HEK293 (cell line): ENCODE results near the gene PAPSS1.
"Not testable (repeated sequence)": the region's sequence is repeated elsewhere in the genome, so short reads cannot be mapped to it uniquely, and the experiment has no call there.

Experiments used
- CTCF ChIA-PET: fragments of 350-600 bp; formaldehyde crosslinking; extraction: SDS; loops from one replicate; lab custom pipeline; 2021; ENCODE audit warnings: antibody characterized with exemption; lab: Yijun Ruan, JAX
- POLR2A ChIA-PET: fragments of 300-600 bp; formaldehyde crosslinking; extraction: SDS; loops from one replicate; lab custom pipeline; 2020; ENCODE audit warnings: antibody characterized with exemption, inconsistent platforms; lab: Yijun Ruan, JAX
- H3K27ac ChIP-seq: fragments of 200-500 bp; sonication (Bioruptor generic); 2 replicates; pipeline ENCODE4 v1.5.1; 2014; ENCODE audit warnings: low read depth, low read length, control low read depth, inconsistent platforms; ENCODE audit errors: extremely low read depth
- H3K36me3 ChIP-seq, 2 experiments: fragments of 200-500 bp in 1 of 2; sonication (Bioruptor generic) in 1 of 2; 1 replicate in 1 of 2; 2 replicates in 1 of 2; pipeline ENCODE4 v1.5.1; 2014 to 2017; ENCODE audit warnings: inconsistent platforms in 2 of 2, low read length in 2 of 2; ENCODE audit not compliant: control insufficient read depth in 2 of 2, insufficient read depth in 1 of 2
- H3K4me1 ChIP-seq: fragments of 200-500 bp; sonication (Bioruptor generic); 2 replicates; pipeline ENCODE4 v1.5.1; 2014; ENCODE audit warnings: mild to moderate bottlenecking, low read length, inconsistent platforms; ENCODE audit not compliant: control insufficient read depth, insufficient read depth
- H3K4me3 ChIP-seq: 2 replicates; pipeline ENCODE4 v1.5.1; 2011; ENCODE audit warnings: low read depth, mild to moderate bottlenecking, control low read depth, low read length, moderate library complexity
- H3K9me3 ChIP-seq: fragments of 200-500 bp; sonication (Bioruptor generic); 2 replicates; pipeline ENCODE4 v1.5.1; 2014; ENCODE audit warnings: low read depth, low read length, inconsistent platforms; ENCODE audit not compliant: control insufficient read depth, insufficient read depth
- BCL6B ChIP-seq: fragments of 450-650 bp; formaldehyde crosslinking; IDR thresholded peaks from 2 replicates; pipeline ENCODE4 v1.5.1; 2017; ENCODE audit warnings: missing biosample characterization, missing genetic modification characterization
- HOXD13 ChIP-seq: sonication (generic); formaldehyde crosslinking; IDR thresholded peaks from 2 replicates; pipeline ENCODE4 v1.8.0; 2022; ENCODE audit warnings: missing genetic modification reagents, borderline replicate concordance
- PRDM4 ChIP-seq: fragments of 450-650 bp; formaldehyde crosslinking; IDR thresholded peaks from 2 replicates; pipeline ENCODE4 v1.5.1; 2017; ENCODE audit warnings: missing biosample characterization, missing genetic modification characterization
- TCF7L2 ChIP-seq: IDR thresholded peaks from 2 replicates; pipeline ENCODE4 v1.6.1; 2011; ENCODE audit warnings: low read depth, mild to moderate bottlenecking, inconsistent platforms, low read length, moderate library complexity, borderline replicate concordance
- ZNF133 ChIP-seq: fragments of 450-650 bp; formaldehyde crosslinking; IDR thresholded peaks from 2 replicates; pipeline ENCODE4 v1.5.1; 2016; ENCODE audit warnings: missing biosample characterization, missing genetic modification characterization
- ZNF146 ChIP-seq: fragments of 450-650 bp; formaldehyde crosslinking; IDR thresholded peaks from 2 replicates; pipeline ENCODE4 v1.5.1; 2016; ENCODE audit warnings: missing biosample characterization, missing genetic modification characterization
- ZNF148 ChIP-seq: fragments of 450-650 bp; formaldehyde crosslinking; IDR thresholded peaks from 2 replicates; pipeline ENCODE4 v1.5.0; 2017; ENCODE audit warnings: missing biosample characterization, missing genetic modification characterization, borderline replicate concordance
- ZNF157 ChIP-seq: fragments of 450-650 bp; formaldehyde crosslinking; IDR thresholded peaks from 2 replicates; pipeline ENCODE4 v1.5.1; 2016; ENCODE audit warnings: missing biosample characterization, missing genetic modification characterization
- ZNF18 ChIP-seq: fragments of 450-650 bp; formaldehyde crosslinking; IDR thresholded peaks from 2 replicates; pipeline ENCODE4 v1.5.1; 2016; ENCODE audit warnings: missing biosample characterization, missing genetic modification characterization
- ZNF239 ChIP-seq: fragments of 450-650 bp; formaldehyde crosslinking; IDR thresholded peaks from 2 replicates; pipeline ENCODE4 v1.5.1; 2016; ENCODE audit warnings: missing biosample characterization, missing genetic modification characterization
- ZNF558 ChIP-seq: fragments of 450-650 bp; formaldehyde crosslinking; IDR thresholded peaks from 2 replicates; pipeline ENCODE4 v1.5.1; 2016; ENCODE audit warnings: missing biosample characterization, missing genetic modification characterization
- ZNF560 ChIP-seq: fragments of 450-650 bp; formaldehyde crosslinking; IDR thresholded peaks from 2 replicates; pipeline ENCODE4 v1.5.1; 2017; ENCODE audit warnings: missing biosample characterization, missing genetic modification characterization, borderline replicate concordance
- ZNF571 ChIP-seq: fragments of 450-650 bp; formaldehyde crosslinking; IDR thresholded peaks from 2 replicates; pipeline ENCODE4 v1.5.0; 2017; ENCODE audit warnings: missing biosample characterization, missing genetic modification characterization

PAPSS1 gene

DNA sequence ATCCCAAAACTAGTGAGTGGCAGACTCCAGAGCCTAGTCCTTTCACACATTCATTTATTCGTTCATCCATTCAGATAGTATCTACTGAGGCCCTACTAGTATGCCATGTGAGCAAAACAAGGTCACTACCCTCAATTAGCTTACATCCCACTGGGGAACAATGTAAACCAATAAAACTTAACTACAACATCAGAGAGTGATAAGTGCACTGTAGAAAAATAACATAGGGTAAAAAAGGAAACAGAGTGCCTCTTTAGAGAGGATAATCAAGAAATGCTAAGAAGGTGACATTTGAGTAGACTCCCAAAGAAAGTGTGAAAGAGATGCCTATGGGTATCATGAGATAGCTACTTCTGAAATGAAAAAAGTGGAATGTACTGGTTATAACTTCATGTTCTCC is 18.5 kb downstream of the PAPSS1 start (continued):
- TF ChIP-seq ZNF148 (tag by site-specific recombination) (no peak), ZNF560 (tag by site-specific recombination) (no peak), ZNF18 (tag by site-specific recombination) (peak; percentile 52; the same call in 1 of the 2 replicates), ZNF157 (tag by site-specific recombination) (no peak), PRDM4 (peak; percentile 21; the same call in 1 of the 2 replicates), TCF7L2 (peak; percentile 82; the same call in 1 of the 2 replicates), ZNF133 (tag by site-specific recombination) (no peak), ZNF558 (no peak), ZNF239 (no peak), HOXD13 (CRISPR knock-in tag) (no peak)

DNA sequence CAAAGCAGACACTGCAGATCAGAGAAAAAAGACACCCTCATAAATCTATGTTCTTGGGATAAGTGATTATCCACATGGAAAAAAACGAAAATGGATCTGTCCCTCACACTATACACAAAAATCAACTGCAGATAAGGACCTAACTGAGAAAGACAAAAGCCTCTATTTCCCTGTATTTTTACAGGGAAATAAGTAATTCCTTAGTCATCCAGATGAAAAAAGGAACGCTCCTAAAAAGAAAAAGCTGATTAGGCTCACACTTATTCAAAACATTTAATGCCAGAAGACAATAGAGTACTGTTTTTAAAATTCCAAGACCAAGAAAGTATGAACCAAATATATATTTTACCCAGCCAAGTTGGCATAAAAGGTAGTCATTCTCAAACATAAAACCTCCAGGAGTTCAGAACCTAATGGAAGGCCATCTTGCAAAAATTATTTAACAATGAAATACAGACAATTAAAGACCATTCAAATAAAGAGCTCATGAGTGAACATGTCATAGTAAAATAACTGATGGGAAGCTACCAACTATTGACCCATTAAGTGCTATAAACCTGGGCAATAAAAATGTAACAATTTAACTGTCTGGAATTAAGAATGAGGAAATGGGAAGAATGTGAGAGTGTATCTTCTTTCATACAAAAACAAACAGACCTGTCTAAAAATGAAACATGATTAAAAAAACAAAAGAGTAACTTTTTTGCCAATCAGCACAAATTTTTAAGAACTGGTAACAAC is 20.4 kb downstream of the PAPSS1 start:
- Histone ChIP-seq H3K27ac (no peak overlapping the region), H3K9me3 (no peaks in the 10 kb centered on the region), H3K4me1 (peaks cover 16% of the 10 kb centered on the region), H3K36me3 (no peaks in the 10 kb centered on the region), H3K4me3 (no peak overlapping the region)
- TF ChIP-seq BCL6B (tag by site-specific recombination) (0 out of 2 replicates have a peak, but pooled peaks have one; percentile 17), ZNF571 (tag by site-specific recombination) (no peak)
- ChIA-PET CTCF (no interaction called here), POLR2A (no interaction called here)

- POLR2A ChIA-PET, CTCF ChIA-PET: not testable (repeated sequence)
- 0 out of 2 replicates have a peak, but pooled peaks have one; percentile 23 for TF ChIP-seq ZNF146 (tag by site-specific recombination)
- TF ChIP-seq, all 188 proteins: peak for 1; not testable (repeated sequence) for 187
- not testable (repeated sequence) for H3K4me1 ChIP-seq, H3K4me3 ChIP-seq, H3K27ac ChIP-seq, H3K36me3 ChIP-seq, H3K9me3 ChIP-seq
Observed at GRCh38 chr4:107696187-107696586, 23.8 kb downstream of the PAPSS1 start.
